A549 (cell line): Measurements from ENCODE around the gene UTS2B.

Experiments
- BHLHE40 ChIP-seq: IDR thresholded peaks from 2 replicates; pipeline ENCODE4 v1.6.1; 2012; ENCODE audit warnings: low read depth, low read length, inconsistent platforms
- CEBPB ChIP-seq, 2 experiments: fragments of >200 bp in 1 of 2; sonication (Bioruptor Twin) in 1 of 2; formaldehyde crosslinking in 1 of 2; IDR thresholded peaks; 2 replicates each; pipeline ENCODE4 v1.6.1; 2012 to 2016
- CHD4 ChIP-seq: fragments of 200-600 bp; sonication (generic); IDR thresholded peaks from 2 replicates; pipeline ENCODE4 v1.6.1; 2016; ENCODE audit warnings: antibody characterized with exemption, mild to moderate bottlenecking, borderline replicate concordance
- CTCF ChIP-seq: fragments of >200 bp; sonication (Bioruptor Twin); formaldehyde crosslinking; IDR thresholded peaks from 3 replicates; pipeline ENCODE4 v1.5.1; 2016
- FOSB ChIP-seq: fragments of 250-450 bp; sonication (Bioruptor Pico); IDR thresholded peaks from 2 replicates; pipeline ENCODE4 v1.5.0; 2020; ENCODE audit warnings: mild to moderate bottlenecking, moderate library complexity
- JUN ChIP-seq, 2 experiments: fragments of >200 bp; sonication (Bioruptor Twin); formaldehyde crosslinking; IDR thresholded peaks; 2 replicates in 1 of 2; 3 replicates in 1 of 2; pipeline ENCODE4 v1.6.1; 2016 to 2017
- RAD21 ChIP-seq, 2 experiments: fragments of >200 bp in 1 of 2; sonication (Bioruptor Twin) in 1 of 2; formaldehyde crosslinking in 1 of 2; IDR thresholded peaks in 1 of 2; conservative IDR thresholded peaks in 1 of 2; 2 replicates in 1 of 2; 3 replicates in 1 of 2; pipeline ENCODE4 v1.6.1; 2012 to 2018; ENCODE audit warnings: inconsistent platforms in 1 of 2
- REST ChIP-seq: fragments of 200-600 bp; sonication (generic); IDR thresholded peaks from 2 replicates; pipeline ENCODE4 v1.6.1; 2016; ENCODE audit warnings: antibody characterized with exemption, mild to moderate bottlenecking, moderate library complexity

- TF ChIP-seq JUN (IDR thresholded peaks at IDR 0.05) (no peak), CTCF (no peak), CEBPB (IDR thresholded peaks at IDR 0.05) (no peak), CHD4 (no peak), REST (no peak), RAD21 (conservative IDR thresholded peaks at IDR 0.05 in 1 of 2, IDR thresholded peaks at IDR 0.05 in 1 of 2) (no peak), BHLHE40 (no peak), FOSB (no peak)
Measured at GRCh38 chr3:191217301-191217700, 113.0 kb downstream of the UTS2B start.
